NCI-H748 treated with DMSO at 0.1 percent for 48 hours (cell line): ENCODE data around the gene DNASE1L3.
"Not testable (repeated sequence)": the region's sequence is repeated elsewhere in the genome, so short reads cannot be mapped to it uniquely, and the experiment has no call there.

Experiments
- DNase-seq: peaks from one replicate; lab custom pipeline; 2025; lab: John Stamatoyannopoulos, UW

DNASE1L3 gene, protein sequence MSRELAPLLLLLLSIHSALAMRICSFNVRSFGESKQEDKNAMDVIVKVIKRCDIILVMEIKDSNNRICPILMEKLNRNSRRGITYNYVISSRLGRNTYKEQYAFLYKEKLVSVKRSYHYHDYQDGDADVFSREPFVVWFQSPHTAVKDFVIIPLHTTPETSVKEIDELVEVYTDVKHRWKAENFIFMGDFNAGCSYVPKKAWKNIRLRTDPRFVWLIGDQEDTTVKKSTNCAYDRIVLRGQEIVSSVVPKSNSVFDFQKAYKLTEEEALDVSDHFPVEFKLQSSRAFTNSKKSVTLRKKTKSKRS

DNA sequence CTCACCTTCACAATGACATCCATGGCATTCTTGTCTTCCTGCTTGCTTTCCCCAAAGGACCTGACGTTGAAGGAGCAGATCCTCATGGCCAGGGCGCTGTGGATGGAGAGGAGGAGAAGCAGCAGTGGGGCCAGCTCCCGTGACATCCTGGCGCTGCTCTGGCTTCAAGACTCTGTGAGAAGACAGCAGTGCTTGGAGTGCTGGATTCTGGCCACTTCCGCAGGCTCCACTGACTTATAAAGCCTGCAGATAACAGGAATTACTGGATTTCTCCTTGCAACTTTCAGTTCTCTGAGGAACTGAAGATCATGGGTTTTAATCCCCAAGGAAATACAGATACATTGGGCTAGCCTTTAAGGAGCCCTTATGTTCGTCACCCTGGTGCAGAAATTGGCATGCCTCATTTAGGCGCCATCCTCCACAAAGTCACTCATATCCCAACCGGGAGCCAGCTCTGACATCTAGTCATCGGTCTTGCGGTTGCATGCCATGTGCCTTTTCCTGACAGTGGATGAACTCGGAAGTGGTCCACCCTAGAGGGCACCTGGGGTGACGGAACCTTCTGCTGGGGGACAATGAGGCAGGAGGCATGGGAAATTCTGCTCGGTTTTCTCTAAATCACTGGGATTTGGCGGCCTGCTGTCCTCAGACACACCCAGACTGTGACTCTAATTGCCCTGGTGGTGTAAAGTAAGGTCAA lies at the start of gene DNASE1L3:
Gene DNASE1L3 (minus strand): TSS at position 212 of the 700 bp plus-strand sequence. CDS start 66 bp downstream, at position 146.
- no peak for DNase-seq

DNA sequence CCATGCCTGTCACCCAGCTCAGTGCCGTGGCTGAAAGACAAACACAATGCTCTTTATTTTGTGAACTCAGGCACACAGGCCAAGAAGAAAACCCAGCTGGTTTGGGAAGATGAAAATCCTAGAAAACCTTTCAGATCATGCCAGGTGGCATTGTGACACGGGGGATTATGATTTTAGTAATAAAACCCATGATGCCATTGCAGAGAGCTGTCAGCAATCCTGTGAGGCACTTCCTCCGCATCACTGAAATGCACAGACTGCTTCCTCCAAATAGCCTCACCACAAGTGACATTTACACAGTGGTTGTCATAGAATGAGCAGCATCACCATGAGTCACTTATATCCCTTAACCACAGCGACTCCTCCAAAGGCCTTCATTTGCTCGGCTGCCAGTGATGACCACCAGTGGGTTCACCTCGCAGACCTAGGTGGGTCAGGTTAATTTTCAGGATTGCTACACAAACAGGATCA lies 49.5 kb upstream of the DNASE1L3 start:
- no peak for DNase-seq

DNA sequence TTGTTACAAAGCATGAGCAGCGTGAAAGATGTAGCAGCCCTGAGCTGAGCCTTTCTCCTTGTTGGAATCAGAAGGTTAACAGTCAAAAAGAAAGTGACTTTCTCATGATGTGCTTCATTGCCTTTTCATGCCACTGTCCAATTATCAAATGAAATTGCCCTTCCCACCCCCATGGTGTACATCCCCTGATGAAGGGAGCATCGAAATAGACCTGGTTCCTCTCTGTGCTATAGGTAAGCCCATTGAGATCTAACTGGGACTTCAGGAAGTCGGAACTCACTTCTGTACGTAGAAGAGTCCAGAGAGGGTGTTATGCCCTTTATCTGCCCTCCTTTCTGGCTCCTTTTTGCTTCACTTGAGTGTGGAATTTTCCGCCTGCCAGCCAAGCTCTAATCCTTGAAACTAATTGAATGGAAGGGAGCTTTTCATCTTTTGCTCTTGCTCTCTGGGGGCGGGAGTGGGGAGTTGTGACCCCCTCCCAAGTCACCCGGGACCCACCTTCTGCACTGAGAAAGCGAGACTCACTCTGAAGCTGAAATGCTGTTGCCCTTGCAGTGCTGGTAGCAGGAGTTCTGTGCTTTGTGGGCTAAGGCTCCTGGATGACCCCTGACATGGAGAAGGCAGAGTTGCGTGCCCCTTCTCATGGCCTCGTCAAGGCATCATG lies 47.8 kb upstream of the DNASE1L3 start:
- no peak for DNase-seq

DNA sequence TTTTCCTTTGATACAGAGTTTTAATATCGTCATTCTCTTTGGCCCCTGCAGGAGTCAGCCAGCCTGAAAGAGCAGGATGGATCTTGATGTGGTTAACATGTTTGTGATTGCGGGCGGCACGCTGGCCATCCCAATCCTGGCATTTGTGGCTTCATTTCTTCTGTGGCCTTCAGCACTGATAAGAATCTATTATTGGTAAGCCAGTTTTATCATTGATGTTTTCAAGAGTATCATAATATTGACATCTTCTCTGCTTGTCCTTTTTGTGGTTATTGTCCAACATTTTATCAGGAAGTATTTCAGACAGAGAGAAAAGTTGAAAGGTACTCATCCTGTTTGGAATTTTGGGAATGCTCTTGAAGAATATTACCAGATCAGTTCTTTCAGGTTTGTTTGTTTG lies 45.7 kb upstream of the DNASE1L3 start:
- no peak for DNase-seq

DNA sequence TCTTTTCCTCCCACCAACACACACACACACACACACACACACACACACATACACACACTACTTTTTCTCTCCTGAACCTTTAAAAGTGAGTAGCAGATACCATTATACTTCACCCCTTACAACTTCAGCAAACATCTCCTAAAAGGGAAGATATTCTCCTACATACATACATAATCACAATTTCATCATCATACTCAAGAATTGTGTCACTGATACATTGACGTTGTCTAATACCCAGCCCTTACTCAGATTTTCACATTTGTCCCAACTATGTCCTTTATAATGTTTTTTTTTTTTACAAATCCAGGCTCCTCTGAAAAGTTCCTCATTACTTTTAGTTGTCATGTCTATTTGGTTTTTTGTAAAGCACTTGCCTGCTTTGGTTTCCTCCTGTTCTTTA lies 45.3 kb upstream of the DNASE1L3 start:
- no peak for DNase-seq

DNA sequence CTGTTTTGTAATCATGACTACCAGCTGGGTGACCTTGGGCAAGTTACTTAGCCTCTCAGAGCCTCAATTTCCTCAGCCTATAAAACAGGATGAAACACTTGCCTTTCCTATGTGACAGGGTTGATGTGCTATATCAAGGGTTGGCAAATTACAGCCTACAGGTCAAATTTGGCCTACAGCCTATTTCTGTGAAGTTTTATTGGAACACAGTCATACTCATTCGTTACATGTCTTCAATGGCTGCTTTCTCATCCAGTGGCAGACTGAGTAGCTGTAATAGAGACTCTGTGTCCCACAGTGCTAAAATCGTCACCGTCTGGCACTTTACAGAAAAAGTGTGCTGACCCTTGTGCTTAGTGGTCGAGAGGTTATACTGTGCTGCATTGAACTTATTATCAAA lies 43.4 kb upstream of the DNASE1L3 start:
- DNase-seq, result no peak

DNA sequence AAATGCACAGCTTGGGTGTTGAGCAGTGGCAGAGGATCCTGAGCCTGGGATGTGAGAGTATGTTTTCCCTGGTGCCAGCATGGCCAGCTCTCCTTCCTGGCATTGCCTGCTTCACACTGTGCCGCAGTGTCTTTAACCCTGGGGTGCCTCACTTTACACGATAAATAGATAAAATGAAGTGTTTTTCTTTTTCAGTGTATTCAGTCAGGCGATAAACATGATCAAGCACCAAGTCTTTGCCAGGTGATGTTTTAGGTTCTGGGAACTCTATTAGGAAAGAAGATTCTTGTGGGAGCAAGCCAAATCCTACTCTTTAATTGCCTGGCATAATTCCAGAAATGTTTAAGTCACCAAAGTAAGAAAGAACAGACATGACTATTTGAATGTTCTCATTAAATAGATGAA lies 40.9 kb upstream of the DNASE1L3 start:
- DNase-seq, result no peak

DNA sequence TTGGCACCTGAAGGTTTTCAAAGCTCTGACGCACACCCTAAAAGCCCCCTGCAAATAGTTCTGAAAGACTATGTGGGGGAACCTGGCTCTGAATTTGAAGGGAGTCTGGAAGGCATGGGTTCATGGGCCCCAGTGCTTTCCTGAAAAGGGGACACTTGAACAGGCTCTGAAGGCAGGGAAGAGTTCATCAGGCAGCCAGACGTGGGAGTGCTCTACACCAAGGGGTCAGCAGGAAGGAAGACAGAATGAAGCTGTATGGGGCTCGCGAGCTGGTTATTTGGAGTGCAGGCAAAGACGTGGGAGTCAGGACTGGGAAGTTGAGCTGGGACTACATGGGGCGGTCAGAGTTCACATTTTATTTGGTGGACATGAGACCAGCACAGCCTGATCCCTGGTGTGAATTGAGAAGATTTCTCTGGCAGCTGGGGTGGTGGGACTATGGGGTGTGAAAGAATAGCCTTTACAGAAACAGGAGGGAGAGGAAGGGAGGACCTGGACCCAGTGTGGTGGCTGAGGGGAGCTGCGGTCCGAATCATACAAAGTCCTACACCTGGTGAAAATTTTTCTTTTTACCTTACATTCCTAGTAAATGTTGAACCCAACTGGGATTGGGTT lies 39.4 kb upstream of the DNASE1L3 start:
- DNase-seq, result no peak

DNA sequence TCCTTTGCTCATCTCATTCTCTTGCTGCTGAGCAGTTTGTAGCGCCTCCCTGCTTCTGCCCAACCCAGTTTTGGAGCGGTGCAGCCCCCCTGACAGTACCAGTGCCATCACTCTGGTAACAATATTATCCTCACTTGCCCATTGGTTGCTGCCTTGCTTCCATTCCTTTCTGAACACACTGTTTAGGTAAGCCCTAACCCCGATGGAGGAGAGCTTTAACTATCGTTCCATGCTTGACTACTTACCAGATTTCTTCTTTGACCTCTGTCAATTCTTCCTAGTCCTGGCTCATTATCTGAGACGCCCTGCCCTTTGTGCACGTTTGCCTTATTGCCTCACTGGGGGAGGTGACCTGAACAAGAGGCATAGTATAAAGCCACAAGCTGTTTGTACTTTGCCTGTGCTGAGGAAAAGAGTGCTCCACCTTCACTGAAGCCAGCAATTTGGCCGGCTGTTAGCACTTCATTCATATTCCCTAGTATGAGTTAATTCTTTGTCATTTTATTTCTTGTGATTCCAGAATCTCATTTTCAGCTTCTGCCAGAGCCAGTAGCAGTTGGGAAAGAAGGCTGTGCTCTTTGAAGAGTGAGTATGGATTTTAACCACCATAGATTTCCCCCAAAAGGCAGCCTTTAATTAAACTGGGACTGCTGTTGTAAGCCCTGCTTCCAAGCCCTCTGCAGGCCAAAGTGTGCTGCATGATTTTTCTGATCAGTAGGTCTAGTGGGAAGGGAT lies 38.8 kb upstream of the DNASE1L3 start:
- DNase-seq, result no peak

DNA sequence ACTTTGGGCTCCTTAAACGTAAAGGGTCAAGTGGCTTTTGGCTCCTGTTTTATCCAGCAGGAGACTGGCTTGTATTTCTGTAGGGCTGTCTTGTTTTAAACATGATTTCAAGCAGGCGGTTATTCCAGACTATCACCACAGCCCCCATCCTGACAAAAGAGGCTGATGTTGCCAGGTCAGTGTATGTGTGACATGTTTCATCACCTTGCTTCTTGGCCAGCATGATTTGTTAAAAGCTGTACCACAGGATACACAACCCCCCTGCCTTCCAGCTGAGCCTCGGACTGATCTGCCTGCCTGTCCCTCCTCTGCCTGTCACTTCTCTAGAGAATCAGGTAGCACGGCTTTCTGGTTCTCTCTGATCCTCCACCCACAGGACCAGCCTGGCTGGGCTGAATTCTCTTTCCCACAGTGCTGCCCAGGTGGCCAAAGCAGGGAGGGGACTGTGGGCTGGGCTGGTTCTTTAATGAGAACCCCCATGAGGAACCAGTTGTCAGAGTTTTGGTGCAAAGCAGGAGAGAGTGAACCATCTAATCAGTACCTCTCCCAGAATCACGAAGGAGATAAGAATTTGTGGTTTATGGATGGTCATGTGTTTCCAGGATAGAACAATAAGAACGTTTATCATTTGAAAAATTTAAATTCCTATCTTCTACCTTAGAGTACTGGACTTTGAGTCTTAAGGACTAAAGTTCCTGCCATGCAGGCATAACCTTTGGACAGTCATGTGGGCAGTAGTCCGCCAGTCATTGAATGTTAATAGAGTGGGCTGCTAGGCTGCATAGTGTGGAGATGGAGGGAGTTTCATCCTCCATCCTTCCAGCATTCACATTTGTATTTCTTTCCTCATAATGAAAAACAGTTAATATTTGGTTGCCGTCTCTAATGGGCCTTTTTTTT lies 35.6 kb upstream of the DNASE1L3 start:
- no peak for DNase-seq

DNA sequence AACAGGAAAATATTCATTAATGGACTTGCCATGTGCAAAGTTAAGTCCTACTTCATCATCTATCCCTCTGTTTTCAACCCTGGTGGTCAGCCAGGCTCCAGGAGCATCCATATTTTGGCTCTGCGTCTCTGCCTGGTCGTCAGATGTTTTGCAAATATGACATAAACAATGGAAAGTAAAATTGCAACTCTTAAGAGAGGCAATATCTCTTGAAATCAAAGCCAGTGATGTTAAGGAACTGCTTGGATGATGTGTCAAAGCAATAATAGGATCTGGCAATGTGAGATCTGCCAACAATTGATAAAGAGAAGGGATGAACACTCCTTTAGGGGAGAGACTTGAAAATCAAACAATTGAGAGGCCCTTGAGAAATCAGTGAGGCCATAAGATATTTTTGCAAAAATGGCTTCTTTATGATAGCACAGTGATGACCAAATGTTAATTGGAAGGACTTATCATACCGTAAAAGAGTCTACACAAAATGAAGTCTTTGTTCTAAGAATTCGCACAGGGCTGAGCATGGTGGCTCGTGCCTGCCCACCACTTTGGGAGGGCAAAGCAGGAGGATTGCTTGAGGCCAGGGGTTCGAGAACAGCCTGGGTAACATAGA lies 33.3 kb upstream of the DNASE1L3 start:
- DNase-seq, result no peak

DNA sequence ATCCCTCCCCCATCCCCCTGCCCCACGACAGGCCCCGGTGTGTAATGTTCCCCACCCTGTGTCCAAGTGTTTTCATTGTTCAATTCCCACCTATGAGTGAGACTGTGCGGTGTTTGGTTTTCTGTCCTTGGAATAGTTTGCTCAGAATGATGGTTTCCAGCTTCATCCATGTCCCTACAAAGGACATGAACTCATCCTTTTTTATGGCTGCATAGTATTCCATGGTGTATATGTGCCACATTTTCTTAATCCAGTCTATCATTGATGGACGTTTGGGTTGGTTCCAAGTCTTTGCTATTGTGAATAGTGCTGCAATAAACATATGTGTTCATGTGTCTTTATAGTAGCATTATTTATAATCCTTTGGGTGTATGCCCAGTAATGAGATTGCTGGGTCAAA lies 32.1 kb upstream of the DNASE1L3 start:
- DNase-seq, result not testable (repeated sequence)

DNA sequence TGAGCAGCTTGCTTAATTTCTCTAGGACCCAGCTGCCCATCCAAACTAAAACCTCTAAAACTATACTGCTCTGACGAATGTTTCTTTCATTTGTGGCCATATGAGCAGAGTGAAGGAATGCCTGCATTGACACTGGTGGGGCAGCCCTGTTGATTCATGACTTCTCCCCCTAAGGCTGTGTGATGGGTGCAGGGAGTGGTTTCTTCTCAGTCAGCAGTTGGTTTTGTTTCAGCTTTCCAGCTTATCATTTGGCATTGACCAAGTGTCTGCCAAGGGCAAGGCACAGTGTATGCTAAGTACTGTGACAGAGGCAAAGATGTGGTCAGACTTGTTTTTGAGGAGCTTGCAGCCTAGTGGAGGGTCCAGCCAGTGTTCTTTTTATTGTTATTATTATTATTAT lies 31.6 kb upstream of the DNASE1L3 start:
- DNase-seq, result no peak

DNA sequence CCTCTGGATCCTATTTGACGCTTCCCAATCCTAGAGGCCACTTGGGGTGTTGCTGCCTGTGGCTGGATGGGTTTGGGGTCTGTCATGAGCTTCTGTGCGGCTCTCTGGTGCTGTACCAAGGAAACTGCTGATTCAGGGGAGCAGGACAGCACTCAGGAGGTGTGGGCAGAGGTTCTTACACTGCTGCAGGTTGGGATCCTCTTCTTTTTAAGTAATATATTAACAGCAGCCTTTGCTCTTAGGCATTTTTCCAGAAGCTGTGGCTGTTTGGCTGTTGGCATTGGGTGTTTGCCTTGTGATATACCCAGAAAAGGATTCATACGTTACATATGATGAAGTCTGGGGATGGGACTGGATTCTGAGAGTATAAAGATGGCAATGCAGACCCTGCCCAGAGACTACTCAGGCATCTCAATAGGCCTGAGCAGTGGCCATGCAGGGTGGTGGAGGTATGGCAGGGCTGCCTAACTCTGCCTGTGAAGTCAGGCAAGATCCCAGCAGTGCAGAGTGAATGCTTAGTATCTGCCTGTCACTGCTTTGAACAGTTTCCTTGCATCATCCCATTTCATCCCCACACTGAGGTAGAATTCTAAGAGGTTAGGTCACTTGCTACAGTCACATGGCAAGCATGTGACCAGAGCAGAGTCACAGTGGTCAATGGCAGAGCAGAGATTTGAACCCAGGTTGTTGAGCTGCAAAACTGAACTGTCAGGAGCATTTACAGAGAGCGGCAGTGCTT lies 30.7 kb upstream of the DNASE1L3 start:
- no peak for DNase-seq

DNA sequence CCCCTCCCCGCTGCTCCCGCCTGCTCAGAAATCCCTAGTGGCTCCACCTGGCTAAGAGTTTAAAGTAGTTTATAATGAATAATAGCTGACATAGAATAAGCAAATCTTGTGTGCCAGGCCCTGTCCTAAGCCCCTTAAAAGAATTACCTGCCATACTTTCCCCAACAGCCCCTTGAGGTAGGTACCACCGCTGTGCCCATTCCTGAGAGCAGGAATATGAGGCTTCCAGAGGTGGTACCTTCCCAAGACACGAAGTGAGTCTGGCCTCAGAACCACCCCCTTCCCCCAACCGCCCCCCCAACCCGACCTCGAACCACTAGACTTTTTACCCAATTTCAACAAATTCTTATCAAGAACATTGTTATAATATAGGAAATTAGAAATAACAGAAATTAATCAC lies 28.1 kb upstream of the DNASE1L3 start:
- no peak for DNase-seq

DNA sequence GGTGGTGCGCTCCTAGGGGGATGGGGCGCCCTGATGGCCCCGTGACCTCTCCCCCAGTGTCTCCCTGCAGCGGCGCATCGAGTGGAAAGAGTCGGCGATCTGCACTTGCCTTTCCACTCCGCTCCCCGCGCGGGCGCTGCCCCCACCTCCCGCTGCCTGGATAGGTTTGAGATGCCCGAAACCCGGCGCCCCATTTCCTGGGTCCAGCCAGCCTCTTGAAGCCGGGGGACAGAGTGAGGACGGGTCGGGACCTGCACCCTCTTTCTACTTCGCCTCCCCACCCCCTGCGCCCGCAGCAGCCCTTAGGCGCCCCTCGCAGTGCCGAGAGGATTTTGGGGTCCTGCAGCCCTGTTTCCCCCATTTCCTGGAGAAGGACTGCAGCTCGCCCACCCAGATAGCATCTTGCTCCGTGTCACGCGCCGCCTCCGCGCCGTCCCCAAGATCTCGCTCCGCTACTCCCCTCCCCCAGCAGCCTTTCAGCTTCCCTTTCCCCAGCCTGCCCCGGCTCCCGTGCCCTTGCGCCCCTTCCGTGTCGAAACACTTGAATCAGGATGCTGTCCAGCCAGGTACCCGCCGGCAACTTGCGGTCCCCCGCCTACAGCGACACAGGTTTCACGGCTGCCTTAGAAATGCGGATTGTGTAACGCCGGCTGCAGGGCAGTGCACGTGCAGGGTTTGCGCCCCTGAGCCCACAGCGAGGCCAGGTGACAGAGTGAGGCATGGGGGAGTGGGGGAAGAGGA lies 27.3 kb upstream of the DNASE1L3 start:
- DNase-seq, result no peak

DNA sequence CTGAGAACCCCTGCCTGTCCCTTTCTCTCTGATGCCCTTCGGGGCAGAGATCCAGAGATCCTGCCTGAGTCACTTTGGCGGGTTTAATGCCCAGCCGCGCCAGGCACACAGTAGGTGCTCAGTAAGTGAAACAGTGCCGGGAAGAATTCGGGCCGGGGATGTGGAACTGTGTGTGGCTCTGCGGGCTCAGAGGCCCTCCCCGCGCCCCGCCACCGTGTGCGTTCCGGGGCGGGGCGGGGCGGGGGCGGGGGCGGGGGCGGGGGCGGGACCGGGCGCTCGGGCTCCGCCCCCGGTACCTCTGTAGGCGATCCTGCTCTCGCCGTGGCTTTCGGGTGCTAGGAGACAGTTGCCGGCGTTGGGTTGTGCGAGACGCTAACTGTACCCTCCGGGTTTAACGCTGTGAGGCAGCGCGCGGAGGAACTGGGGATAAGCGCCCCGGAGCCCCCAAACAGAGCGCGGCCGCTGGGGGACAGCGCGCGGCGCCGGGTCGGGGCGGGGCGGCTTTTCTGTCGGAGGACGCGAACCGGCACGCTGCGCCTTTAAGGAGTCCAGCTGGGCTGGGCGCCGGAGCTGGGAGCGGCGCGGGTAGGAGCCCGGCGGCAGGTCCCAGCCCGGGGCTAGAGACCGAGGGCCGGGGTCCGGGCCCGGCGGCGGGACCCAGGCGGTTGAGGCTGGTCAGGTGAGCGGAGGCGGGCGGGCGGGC lies 26.6 kb upstream of the DNASE1L3 start, which contains the start of gene ABHD6:
Gene ABHD6 (plus strand): TSS at position 555 of the 703 bp plus-strand sequence. CDS start 18,795 bp downstream, outside the sequence.
- peak; percentile 44 for DNase-seq
